GM23338 (cell line): ENCODE data around the gene TYK2. TPM values are rescaled to one million over a fixed set of nuclear protein-coding genes. Genes with fewer than 3 reads are reported as not detected.

Source experiments
- ATAC-seq: fragments of 200-7000 bp; cut with Tn5 transposase; 3 replicates; pipeline ENCODE4 v1.9.1; 2020
- DNase-seq: peaks from one replicate; pipeline ENCODE4 v3.0.0-alpha.2; 2015; ENCODE audit warnings: low spot score
- H2AFZ ChIP-seq: fragments of 200-600 bp; sonication (generic); 2 replicates; pipeline ENCODE4 v1.8.0; 2016; ENCODE audit warnings: antibody characterized with exemption, mild to moderate bottlenecking, moderate library complexity
- H3F3A ChIP-seq: fragments of 200-600 bp; sonication (generic); replicated peaks from 2 replicates; pipeline ENCODE4 v1.8.0; 2017; ENCODE audit warnings: antibody characterized with exemption, mixed run types, low read depth
- H3K27ac ChIP-seq: fragments of 200-600 bp; sonication (generic); 2 replicates; pipeline ENCODE4 v1.6.1; 2016; ENCODE audit warnings: low read depth
- H3K27me3 ChIP-seq: fragments of 200-600 bp; sonication (generic); 2 replicates; pipeline ENCODE4 v1.8.0; 2016; ENCODE audit warnings: mild to moderate bottlenecking, mixed run types, moderate library complexity; ENCODE audit not compliant: insufficient read depth
- H3K36me3 ChIP-seq: fragments of 200-600 bp; sonication (generic); 2 replicates; pipeline ENCODE4 v1.8.0; 2016; ENCODE audit warnings: mild to moderate bottlenecking; ENCODE audit not compliant: insufficient read depth
- H3K4me1 ChIP-seq: fragments of 200-600 bp; sonication (generic); 2 replicates; pipeline ENCODE4 v1.8.0; 2016; ENCODE audit warnings: mild to moderate bottlenecking, moderate library complexity; ENCODE audit not compliant: insufficient read depth
- H3K4me2 ChIP-seq: fragments of 200-600 bp; sonication (generic); 2 replicates; pipeline ENCODE4 v1.7.1; 2017; ENCODE audit warnings: mixed run types
- H3K4me3 ChIP-seq: fragments of 200-600 bp; sonication (generic); 2 replicates; pipeline ENCODE4 v1.6.1; 2016; ENCODE audit warnings: mixed run types
- H3K79me2 ChIP-seq: fragments of 200-600 bp; sonication (generic); replicated peaks from 2 replicates; pipeline ENCODE4 v1.8.0; 2017; ENCODE audit warnings: mild to moderate bottlenecking; ENCODE audit not compliant: insufficient read depth
- H3K9me2 ChIP-seq: fragments of 200-600 bp; sonication (generic); 2 replicates; pipeline ENCODE4 v1.8.0; 2017; ENCODE audit not compliant: insufficient read depth
- H4K20me1 ChIP-seq: fragments of 200-600 bp; sonication (generic); replicated peaks from 2 replicates; pipeline ENCODE4 v1.8.0; 2017; ENCODE audit warnings: mild to moderate bottlenecking; ENCODE audit not compliant: insufficient read depth
- H3K27ac Mint-ChIP-seq: 2 replicates; pipeline ENCODE4 v1.8.0; 2020; ENCODE audit warnings: inconsistent platforms, mild to moderate bottlenecking, moderate library complexity, mixed read lengths
- H3K27me3 Mint-ChIP-seq: 3 replicates; pipeline ENCODE4 v1.8.0; 2022; ENCODE audit warnings: low read depth, mild to moderate bottlenecking, moderate library complexity, mixed read lengths, inconsistent platforms; ENCODE audit not compliant: insufficient read depth, poor library complexity
- H3K36me3 Mint-ChIP-seq: 3 replicates; pipeline ENCODE4 v1.8.0; 2021; ENCODE audit warnings: low read depth, mild to moderate bottlenecking, inconsistent platforms, moderate library complexity, mixed read lengths
- H3K4me1 Mint-ChIP-seq: 3 replicates; pipeline ENCODE4 v1.8.0; 2020; ENCODE audit warnings: mild to moderate bottlenecking, inconsistent platforms, mixed read lengths
- H3K4me3 Mint-ChIP-seq: 3 replicates; pipeline ENCODE4 v1.8.0; 2021; ENCODE audit warnings: moderate library complexity, mild to moderate bottlenecking, inconsistent platforms, mixed read lengths
- H3K9me3 Mint-ChIP-seq: 3 replicates; pipeline ENCODE4 v1.8.0; 2020; ENCODE audit warnings: moderate library complexity, mild to moderate bottlenecking, inconsistent platforms, mixed read lengths
- CTCF ChIP-seq, 2 experiments: fragments of 200-600 bp in 1 of 2; sonication (generic) in 1 of 2; conservative IDR thresholded peaks; 2 replicates each; pipeline versions ENCODE4 v1.5.1 to v1.6.1; 2016 to 2017; ENCODE audit warnings: antibody characterized with exemption in 2 of 2, low read depth in 2 of 2, mild to moderate bottlenecking in 2 of 2, moderate library complexity in 1 of 2
- ETS1 ChIP-seq: IDR thresholded peaks from 2 replicates; pipeline ENCODE4 v1.6.1; 2016; ENCODE audit warnings: antibody characterized with exemption
- EZH2phosphoT487 ChIP-seq: fragments of 200-600 bp; sonication (generic); IDR thresholded peaks from one replicate; pipeline ENCODE4 v1.8.1; 2018; ENCODE audit warnings: antibody characterized with exemption; ENCODE audit not compliant: unreplicated experiment
- NANOG ChIP-seq: IDR thresholded peaks from 2 replicates; pipeline ENCODE4 v1.6.1; 2016; ENCODE audit warnings: antibody characterized with exemption, borderline replicate concordance
- POLR2AphosphoS5 ChIP-seq: IDR thresholded peaks from 2 replicates; pipeline ENCODE4 v1.6.1; 2016; ENCODE audit warnings: antibody characterized with exemption, low read depth
- polyA plus RNA-seq: library from polyadenylated mRNA; unstranded; fragments of >200 nt; fragmentation: Nextera tagmentation; extraction: Ambion mirVana; gene quantifications from 2 replicates; pipeline ENCODE4 v1.2.1, GENCODE V29; 2016
- total RNA-seq: library from RNA; depleted of rRNA; stranded (reverse); fragments of >200 nt; shearing (Covaris generic); gene quantifications from 2 replicates; pipeline ENCODE4 v1.2.3, GENCODE V29; 2014
- TF ChIP-seq, protein P1 (sequence below): fragments of 250-450 bp; sonication (Bioruptor Pico); IDR thresholded peaks from 2 replicates; pipeline ENCODE4 v1.5.0; 2020; ENCODE audit warnings: mild to moderate bottlenecking, moderate library complexity

The TYK2 gene
- total and polyA plus RNA-seq, 2 experiments from 2014 or later, result 29.1 to 30.7 TPM

DNA sequence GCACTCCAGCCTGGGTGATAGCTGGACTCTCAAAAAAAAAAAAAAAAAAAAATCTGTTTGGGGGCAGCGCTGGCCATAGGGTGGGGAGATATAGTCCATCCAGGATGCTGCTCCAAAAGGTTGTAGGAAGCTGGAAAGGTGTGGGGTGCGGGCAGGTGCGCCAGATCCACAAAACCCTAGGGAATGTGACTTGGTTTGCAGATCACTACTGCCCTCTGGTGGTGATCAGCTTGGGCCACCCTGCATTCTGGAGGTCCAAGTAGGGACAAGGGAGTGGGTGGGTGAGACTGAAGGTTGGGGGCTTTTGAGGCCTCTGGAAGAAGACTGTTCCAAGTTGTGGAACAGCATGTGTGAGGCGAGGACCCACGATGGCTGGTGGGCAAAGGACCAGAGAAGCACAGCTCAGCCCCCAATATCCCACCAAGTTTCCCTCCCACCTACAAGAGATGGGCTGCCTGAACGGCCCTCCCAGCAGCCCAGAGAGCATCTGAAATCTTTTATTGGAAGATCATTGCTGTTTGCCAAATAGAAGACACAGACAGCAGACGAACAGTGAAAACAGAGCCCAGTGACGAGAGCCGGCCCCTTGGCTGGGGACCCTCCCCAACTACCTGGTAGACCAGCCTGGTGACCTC lies 10.4 kb upstream of the TYK2 start:
- peaks cover 1% of the 10 kb centered on the region for H3K27me3 Mint-ChIP-seq
- no peak overlapping the region for H3K4me2 ChIP-seq
- peaks cover 34% of the 10 kb centered on the region for H3K36me3 Mint-ChIP-seq
- H3K27ac ChIP-seq, result no peak overlapping the region
- H3K4me3 Mint-ChIP-seq, result no peak overlapping the region
- peak; percentile 91 to 93 for TF ChIP-seq CTCF (conservative IDR thresholded peaks at IDR 0.05; ENCODE audit: low read depth in 2 of 2)
- no peak for TF ChIP-seq EZH2phosphoT487
- TF ChIP-seq, protein P1, sequence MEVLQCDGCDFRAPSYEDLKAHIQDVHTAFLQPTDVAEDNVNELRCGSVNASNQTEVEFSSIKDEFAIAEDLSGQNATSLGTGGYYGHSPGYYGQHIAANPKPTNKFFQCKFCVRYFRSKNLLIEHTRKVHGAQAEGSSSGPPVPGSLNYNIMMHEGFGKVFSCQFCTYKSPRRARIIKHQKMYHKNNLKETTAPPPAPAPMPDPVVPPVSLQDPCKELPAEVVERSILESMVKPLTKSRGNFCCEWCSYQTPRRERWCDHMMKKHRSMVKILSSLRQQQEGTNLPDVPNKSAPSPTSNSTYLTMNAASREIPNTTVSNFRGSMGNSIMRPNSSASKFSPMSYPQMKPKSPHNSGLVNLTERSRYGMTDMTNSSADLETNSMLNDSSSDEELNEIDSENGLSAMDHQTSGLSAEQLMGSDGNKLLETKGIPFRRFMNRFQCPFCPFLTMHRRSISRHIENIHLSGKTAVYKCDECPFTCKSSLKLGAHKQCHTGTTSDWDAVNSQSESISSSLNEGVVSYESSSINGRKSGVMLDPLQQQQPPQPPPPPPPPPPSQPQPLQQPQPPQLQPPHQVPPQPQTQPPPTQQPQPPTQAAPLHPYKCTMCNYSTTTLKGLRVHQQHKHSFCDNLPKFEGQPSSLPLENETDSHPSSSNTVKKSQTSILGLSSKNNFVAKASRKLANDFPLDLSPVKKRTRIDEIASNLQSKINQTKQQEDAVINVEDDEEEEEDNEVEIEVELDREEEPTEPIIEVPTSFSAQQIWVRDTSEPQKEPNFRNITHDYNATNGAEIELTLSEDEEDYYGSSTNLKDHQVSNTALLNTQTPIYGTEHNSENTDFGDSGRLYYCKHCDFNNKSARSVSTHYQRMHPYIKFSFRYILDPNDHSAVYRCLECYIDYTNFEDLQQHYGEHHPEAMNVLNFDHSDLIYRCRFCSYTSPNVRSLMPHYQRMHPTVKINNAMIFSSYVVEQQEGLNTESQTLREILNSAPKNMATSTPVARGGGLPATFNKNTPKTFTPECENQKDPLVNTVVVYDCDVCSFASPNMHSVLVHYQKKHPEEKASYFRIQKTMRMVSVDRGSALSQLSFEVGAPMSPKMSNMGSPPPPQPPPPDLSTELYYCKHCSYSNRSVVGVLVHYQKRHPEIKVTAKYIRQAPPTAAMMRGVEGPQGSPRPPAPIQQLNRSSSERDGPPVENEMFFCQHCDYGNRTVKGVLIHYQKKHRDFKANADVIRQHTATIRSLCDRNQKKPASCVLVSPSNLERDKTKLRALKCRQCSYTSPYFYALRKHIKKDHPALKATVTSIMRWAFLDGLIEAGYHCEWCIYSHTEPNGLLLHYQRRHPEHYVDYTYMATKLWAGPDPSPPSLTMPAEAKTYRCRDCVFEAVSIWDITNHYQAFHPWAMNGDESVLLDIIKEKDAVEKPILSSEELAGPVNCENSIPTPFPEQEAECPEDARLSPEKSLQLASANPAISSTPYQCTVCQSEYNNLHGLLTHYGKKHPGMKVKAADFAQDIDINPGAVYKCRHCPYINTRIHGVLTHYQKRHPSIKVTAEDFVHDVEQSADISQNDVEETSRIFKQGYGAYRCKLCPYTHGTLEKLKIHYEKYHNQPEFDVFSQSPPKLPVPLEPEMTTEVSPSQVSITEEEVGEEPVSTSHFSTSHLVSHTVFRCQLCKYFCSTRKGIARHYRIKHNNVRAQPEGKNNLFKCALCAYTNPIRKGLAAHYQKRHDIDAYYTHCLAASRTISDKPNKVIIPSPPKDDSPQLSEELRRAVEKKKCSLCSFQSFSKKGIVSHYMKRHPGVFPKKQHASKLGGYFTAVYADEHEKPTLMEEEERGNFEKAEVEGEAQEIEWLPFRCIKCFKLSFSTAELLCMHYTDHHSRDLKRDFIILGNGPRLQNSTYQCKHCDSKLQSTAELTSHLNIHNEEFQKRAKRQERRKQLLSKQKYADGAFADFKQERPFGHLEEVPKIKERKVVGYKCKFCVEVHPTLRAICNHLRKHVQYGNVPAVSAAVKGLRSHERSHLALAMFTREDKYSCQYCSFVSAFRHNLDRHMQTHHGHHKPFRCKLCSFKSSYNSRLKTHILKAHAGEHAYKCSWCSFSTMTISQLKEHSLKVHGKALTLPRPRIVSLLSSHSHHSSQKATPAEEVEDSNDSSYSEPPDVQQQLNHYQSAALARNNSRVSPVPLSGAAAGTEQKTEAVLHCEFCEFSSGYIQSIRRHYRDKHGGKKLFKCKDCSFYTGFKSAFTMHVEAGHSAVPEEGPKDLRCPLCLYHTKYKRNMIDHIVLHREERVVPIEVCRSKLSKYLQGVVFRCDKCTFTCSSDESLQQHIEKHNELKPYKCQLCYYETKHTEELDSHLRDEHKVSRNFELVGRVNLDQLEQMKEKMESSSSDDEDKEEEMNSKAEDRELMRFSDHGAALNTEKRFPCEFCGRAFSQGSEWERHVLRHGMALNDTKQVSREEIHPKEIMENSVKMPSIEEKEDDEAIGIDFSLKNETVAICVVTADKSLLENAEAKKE, result no peak
- no peak for TF ChIP-seq ETS1
- TF ChIP-seq NANOG, result no peak
- TF ChIP-seq POLR2AphosphoS5, result no peak
- H3K9me2 ChIP-seq, result no peaks in the 10 kb centered on the region
- H3K79me2 ChIP-seq, result no peaks in the 10 kb centered on the region
- H3K27me3 ChIP-seq, result no peaks in the 10 kb centered on the region
- peaks cover 8% of the 10 kb centered on the region; the same call in 2 of the 3 replicates for H3K4me1 Mint-ChIP-seq
- no peak overlapping the region for H3K4me3 ChIP-seq
- ATAC-seq (peak; percentile 85), DNase-seq (peak; percentile 92)
- H3K4me1 ChIP-seq, result no peaks in the 10 kb centered on the region; the same call in 1 of the 2 replicates
- peaks cover 17% of the 10 kb centered on the region; the same call in 1 of the 2 replicates for H3F3A ChIP-seq
- no peaks in the 10 kb centered on the region for H3K9me3 Mint-ChIP-seq
- H2AFZ ChIP-seq, result no peak overlapping the region
- 0 out of 2 replicates have a peak, but pooled peaks cover 4% of the 10 kb centered on the region for H4K20me1 ChIP-seq
- 0 out of 2 replicates have a peak overlapping the region, but pooled peaks have one; percentile 16 for H3K27ac Mint-ChIP-seq
- H3K36me3 ChIP-seq, result peaks cover 14% of the 10 kb centered on the region; the same call in 1 of the 2 replicates
